ENCODE data around the gene PDAP1.
"Not testable (repeated sequence)": the region's sequence is repeated elsewhere in the genome, so short reads cannot be mapped to it uniquely, and the experiment has no call there.

Gene PDAP1

DNA sequence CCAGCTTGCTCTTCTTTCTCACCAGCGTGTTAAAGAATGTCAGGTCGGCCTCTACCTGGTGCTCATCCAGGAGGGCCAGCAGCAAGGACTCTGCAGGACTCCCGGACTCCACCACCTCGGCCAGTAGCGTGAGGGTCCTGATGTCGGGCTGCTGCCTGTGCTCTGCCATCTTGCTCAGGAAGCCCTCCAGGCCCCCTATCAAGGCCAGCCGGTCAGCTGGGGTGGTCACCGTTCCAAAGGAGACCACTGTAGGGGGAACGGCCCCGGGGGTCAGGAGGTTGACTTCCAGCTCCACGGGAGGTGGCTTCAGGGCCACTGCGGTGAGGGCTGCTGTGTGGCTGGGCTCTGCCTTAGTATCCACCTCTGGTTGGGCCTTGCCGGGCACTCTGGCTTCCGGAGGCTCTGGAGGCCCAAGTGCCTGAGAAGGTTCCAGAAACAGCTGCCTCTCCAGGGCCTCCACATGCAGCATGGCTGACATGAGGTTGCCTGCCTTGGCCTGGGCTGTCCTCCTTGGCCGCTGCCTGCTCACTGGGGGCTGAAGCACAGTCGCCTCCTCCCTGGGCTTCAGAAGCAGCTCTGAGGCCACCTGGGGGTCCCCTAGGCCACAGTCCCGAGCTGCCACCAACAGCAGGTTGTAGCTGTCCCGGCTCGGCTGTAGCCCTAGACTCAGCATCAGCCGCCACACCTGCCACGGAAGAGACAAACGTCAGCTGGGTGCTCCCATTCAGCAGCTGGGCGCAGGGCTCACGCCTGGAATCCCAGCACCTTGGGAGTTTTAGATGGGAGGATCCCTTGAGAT is 16.7 kb upstream of the PDAP1 start:
- no peak for DNase-seq (ENCODE audit: low spot score)

GRCh38 chr7:99422625-99423024 is 14.2 kb upstream of the PDAP1 start:
- no peak for DNase-seq (ENCODE audit: low spot score)

- DNase-seq (ENCODE audit: low spot score) = no peak
These were observed 13.8 kb upstream of the PDAP1 start for GRCh38 chr7:99422186-99422585.

- no peak for DNase-seq (ENCODE audit: low spot score)
These were observed 12.6 kb upstream of the PDAP1 start for GRCh38 chr7:99420986-99421385.

DNA sequence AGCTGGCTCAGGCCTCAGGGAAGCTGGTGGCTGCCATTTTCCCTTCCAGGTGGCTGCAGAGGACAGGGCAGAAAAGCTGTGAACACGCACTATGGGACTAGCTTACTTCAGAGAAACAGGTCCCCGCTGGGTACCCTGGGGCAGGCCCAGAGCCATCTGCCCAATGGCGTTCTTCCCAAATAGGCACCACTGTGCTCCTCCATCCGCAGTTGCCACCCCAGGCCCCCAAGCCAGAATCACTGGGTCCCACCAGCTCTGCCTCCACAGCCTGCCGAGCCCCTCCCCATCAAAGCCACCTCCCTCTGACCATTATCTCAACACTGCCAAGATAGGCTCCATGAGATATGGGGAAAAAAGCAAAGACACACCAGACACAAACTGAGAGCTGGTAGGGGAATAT is 11.8 kb upstream of the PDAP1 start:
- no peak for DNase-seq (ENCODE audit: low spot score)

- DNase-seq (ENCODE audit: low spot score) = no peak
These were observed 11.1 kb upstream of the PDAP1 start for GRCh38 chr7:99419323-99420021.

GRCh38 chr7:99418260-99418659 is 9.9 kb upstream of the PDAP1 start:
- no peak for DNase-seq (ENCODE audit: low spot score)

GRCh38 chr7:99415513-99416127 is 7.2 kb upstream of the PDAP1 start:
- not testable (repeated sequence) for DNase-seq (ENCODE audit: low spot score)

DNA sequence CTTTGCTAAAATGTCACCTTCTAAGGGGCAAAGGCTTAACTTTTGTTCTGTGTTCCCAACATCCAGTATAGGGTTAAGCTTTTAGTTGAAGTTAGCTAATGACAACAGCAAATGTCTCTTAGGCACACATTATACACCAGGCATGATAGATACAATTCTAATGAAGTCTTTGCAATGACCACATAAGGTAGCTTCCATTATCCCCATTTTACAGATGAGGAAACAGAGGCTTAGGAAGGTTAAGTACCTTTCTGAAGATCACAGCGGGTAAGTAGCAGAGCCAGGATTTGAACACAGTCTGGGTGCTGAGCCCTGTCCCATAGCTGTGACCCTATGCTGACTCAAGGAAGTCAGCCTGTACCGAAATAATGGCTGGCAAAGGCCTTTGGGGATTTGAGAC is 2.2 kb upstream of the PDAP1 start:
- DNase-seq (ENCODE audit: low spot score) = no peak

GRCh38 chr7:99409806-99410205 is 1.4 kb upstream of the PDAP1 start:
- no peak for DNase-seq (ENCODE audit: low spot score)

DNA sequence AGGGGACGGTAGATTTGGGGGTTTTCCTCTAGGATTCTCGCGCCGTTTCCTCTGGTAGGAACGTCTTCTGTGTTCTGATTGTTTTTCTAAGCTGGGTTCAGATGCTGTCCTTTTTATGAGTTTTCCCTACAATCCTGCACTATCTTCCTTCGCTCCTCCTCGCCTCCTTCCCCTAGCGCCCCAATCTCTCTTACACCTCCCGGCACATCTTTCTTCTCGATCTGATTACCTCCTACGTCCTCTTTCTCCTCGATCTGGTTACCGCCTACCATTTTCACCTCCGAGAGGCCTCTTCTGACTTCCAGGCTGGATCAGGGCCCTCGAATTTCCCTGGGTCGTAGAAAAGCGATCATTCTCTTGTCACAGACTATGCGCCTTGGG is 785 bp upstream of the PDAP1 start:
- no peak for DNase-seq (ENCODE audit: low spot score)

- DNase-seq (ENCODE audit: low spot score) = peak; percentile 90
These were observed 472 bp downstream of the PDAP1 start for GRCh38 chr7:99407872-99408378.

DNA sequence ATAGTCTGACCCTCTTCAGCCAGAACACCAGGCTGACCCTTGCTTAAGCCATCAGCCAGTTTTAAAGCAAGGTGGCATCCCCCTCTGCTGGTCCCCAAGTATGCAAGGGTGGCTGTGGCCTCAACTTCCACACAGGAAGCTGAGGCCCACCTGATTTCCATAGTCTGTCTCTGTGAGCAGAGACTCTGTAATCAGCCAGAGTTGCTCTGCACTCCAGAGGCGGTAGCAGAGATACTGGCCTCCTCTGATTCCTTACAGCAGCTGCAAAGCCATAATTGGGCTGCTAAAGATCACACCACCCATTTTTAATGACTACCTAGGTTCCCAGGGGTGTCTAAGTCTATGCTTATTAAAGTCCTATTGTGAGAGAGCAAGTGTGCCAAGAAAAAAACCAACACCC is 1.8 kb downstream of the PDAP1 start:
- DNase-seq (ENCODE audit: low spot score) = no peak

GRCh38 chr7:99404977-99405320 is 3.4 kb downstream of the PDAP1 start:
- DNase-seq (ENCODE audit: low spot score) = no peak

GRCh38 chr7:99404235-99404976 is 4.0 kb downstream of the PDAP1 start:
- no peak for DNase-seq (ENCODE audit: low spot score)

- DNase-seq (ENCODE audit: low spot score) = no peak
These were observed 4.6 kb downstream of the PDAP1 start for GRCh38 chr7:99403764-99404163.

DNA sequence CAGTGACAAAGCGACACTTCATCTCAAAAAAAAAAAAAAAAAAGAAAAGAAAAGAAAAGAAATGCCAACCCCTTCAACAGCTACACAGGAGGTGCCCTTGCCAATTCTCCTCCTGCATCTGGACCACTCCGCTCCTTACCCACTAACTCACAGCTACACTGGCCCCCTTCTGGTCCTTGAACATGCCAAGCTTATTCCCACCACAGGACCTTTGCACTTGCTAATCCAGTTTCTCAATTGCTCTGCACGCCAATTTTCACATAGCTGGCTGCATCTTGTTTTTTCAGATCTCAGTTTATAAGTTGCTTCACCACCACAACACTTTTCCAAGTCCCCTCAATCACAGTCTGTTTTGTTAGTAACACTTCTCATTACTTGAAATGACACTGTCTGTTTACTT is 5.5 kb downstream of the PDAP1 start:
- DNase-seq (ENCODE audit: low spot score) = no peak

DNA sequence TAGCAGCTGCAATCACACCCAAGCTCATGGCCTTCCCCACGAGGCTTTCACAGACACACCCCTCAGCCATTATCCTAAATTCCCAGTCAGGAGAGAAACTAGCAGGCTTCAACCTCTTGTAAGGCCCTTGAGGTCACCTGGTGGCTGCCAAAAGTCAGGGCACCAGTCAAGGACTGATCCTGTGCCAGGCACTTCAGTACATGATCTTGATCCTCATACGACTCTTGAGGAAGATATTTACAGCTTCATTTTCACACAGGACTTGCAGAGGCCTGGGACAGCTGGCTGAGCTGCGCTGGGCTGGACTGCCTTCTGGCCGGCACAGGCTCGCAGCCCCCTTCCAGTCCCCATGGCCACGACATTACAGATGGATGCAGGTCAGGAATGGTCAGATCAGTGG is 8.8 kb downstream of the PDAP1 start:
- no peak for DNase-seq (ENCODE audit: low spot score)

DNA sequence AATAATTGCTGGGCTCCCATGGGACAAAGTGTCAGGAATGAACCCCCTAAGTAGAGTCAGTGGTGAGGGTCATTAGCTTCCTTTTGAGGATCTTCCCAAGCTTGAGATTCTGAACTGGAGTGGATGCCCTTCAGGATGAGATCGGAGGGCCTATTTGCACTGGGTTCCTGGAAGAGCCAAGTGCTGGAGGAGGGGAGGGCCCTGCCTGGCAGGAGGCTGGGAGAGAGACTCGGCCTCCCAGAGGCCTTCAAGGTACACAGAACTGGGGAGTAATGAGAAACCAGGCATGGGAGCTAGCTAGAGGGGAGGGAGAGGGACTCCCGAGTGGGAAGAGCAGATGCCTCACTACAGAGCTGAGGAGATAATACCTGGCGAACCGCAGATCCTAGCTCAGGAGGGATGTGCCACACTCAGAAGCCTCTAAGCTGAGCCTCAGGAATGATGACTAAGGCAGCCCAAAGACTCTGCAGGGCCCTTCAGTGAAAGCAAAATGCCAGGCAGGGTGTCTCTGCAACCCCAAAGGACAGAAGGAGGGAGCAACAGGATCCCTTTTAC is 9.4 kb downstream of the PDAP1 start:
- DNase-seq (ENCODE audit: low spot score) = no peak

- no peak for DNase-seq (ENCODE audit: low spot score)
These were observed 11.0 kb downstream of the PDAP1 start for GRCh38 chr7:99397297-99397983.

Measured in AG08396 (cell line).